Embryonic facial prominence (tissue), 1 donor: ENCODE data around the gene SPIN2A.
"Not testable (repeated sequence)": the region's sequence is repeated elsewhere in the genome, so short reads cannot be mapped to it uniquely, and the experiment has no call there.

Experiments used
- DNase-seq: peaks from one replicate; pipeline ENCODE4 v3.0.0-alpha.2; 2016; ENCODE audit errors: extremely low spot score

SPIN2A gene

GRCh38 chrX:57102918-57103317 lies 34.3 kb downstream of the SPIN2A start:
- DNase-seq, result not testable (repeated sequence)
